ENCODE data around the gene SYVN1.
"Not testable (repeated sequence)": the region's sequence is repeated elsewhere in the genome, so short reads cannot be mapped to it uniquely, and the experiment has no call there.

The SYVN1 gene

GRCh38 chr11:65128182-65129145 lies 5.9 kb downstream of the SYVN1 start:
- peaks cover 75% of the 10 kb centered on the region for H3K36me3 Mint-ChIP-seq (ENCODE audit: insufficient read depth)
- no peak for ATAC-seq (replicated peaks)
- no peak overlapping the region for H3K4me3 Mint-ChIP-seq
- H3K27me3 Mint-ChIP-seq: no peaks in the 10 kb centered on the region
- H3K4me1 Mint-ChIP-seq (ENCODE audit: low read depth in 2 of 2): peaks cover 22 to 24% of the 10 kb centered on the region in 2 donors
- peak overlapping the region in 1 of 2 donors; percentile 55 for H3K27ac Mint-ChIP-seq
- DNase-seq: no peak
- H3K9me3 Mint-ChIP-seq: no peaks in the 10 kb centered on the region

- Mint-ChIP-seq H3K4me1 (ENCODE audit: low read depth in 2 of 2) (peaks cover 17 to 20% of the 10 kb centered on the region in 2 donors), H3K4me3 (no peak overlapping the region), H3K27ac (peak overlapping the region in 1 of 2 donors; percentile 55), H3K9me3 (no peaks in the 10 kb centered on the region), H3K27me3 (no peaks in the 10 kb centered on the region), H3K36me3 (ENCODE audit: insufficient read depth) (peaks cover 75% of the 10 kb centered on the region)
- DNase-seq (no peak), ATAC-seq (replicated peaks) (no peak)
Observed at GRCh38 chr11:65127473-65128181, 6.7 kb downstream of the SYVN1 start.

- no peaks in the 10 kb centered on the region for H3K27me3 Mint-ChIP-seq
- no peaks in the 10 kb centered on the region for H3K9me3 Mint-ChIP-seq
- ATAC-seq (replicated peaks) (no peak), DNase-seq (no peak)
- H3K36me3 Mint-ChIP-seq (ENCODE audit: insufficient read depth): peaks cover 79% of the 10 kb centered on the region
- no peak overlapping the region for H3K4me3 Mint-ChIP-seq
- H3K27ac Mint-ChIP-seq: peak overlapping the region in 1 of 2 donors; percentile 23
- peaks cover 17 to 19% of the 10 kb centered on the region in 2 donors for H3K4me1 Mint-ChIP-seq (ENCODE audit: low read depth in 2 of 2)
Observed at GRCh38 chr11:65126624-65127274, 7.6 kb downstream of the SYVN1 start.

GRCh38 chr11:65125197-65126056 lies 8.9 kb downstream of the SYVN1 start:
- Mint-ChIP-seq H3K4me3 (no peak overlapping the region), H3K27ac (no peak overlapping the region), H3K27me3 (no peaks in the 10 kb centered on the region)

GRCh38 chr11:65124480-65125196 lies 9.7 kb downstream of the SYVN1 start:
- Mint-ChIP-seq H3K4me1 (ENCODE audit: low read depth in 2 of 2) (peaks cover 21 to 25% of the 10 kb centered on the region in 2 donors), H3K27ac (no peak overlapping the region), H3K4me3 (no peak overlapping the region), H3K9me3 (no peaks in the 10 kb centered on the region), H3K27me3 (no peaks in the 10 kb centered on the region), H3K36me3 (ENCODE audit: insufficient read depth) (peaks cover 80% of the 10 kb centered on the region)
- no peak for DNase-seq
- no peak for ATAC-seq (replicated peaks)

More at GRCh38 chr11:65125197-65126056, 8.9 kb downstream of the SYVN1 start:
- Mint-ChIP-seq H3K4me1 (ENCODE audit: low read depth in 2 of 2) (peaks cover 22 to 25% of the 10 kb centered on the region in 2 donors), H3K9me3 (no peaks in the 10 kb centered on the region), H3K36me3 (ENCODE audit: insufficient read depth) (peaks cover 79% of the 10 kb centered on the region)
- DNase-seq (no peak), ATAC-seq (replicated peaks) (no peak)

- H3K9me3 Mint-ChIP-seq: no peaks in the 10 kb centered on the region
- H3K27ac Mint-ChIP-seq: peak within 1 kb of the TSS; percentile 99 to 100
- peaks cover 28 to 32% of the 10 kb centered on the region in 2 donors for H3K4me1 Mint-ChIP-seq (ENCODE audit: low read depth in 2 of 2)
- H3K36me3 Mint-ChIP-seq (ENCODE audit: insufficient read depth): peaks cover 80% of the 10 kb centered on the region
- peak; percentile 98 for DNase-seq
- H3K27me3 Mint-ChIP-seq: no peaks in the 10 kb centered on the region
- peak within 1 kb of the TSS; percentile 98 to 99 for H3K4me3 Mint-ChIP-seq
- peak; percentile 76 for ATAC-seq (replicated peaks)
Observed at GRCh38 chr11:65121865-65122696, 12.2 kb downstream of the SYVN1 start, which contains the start of the genes FAU and MRPL49. FAU (minus strand) TSS chr11:65122134; CDS start chr11:65121813, 321 bp downstream. MRPL49 (plus strand) TSS chr11:65122321; CDS start chr11:65122347, 26 bp downstream.

GRCh38 chr11:65121447-65121864 lies 12.9 kb downstream of the SYVN1 start:
- H3K4me3 Mint-ChIP-seq: peak overlapping the region; percentile 98 to 99
- peak overlapping the region; percentile 99 to 100 for H3K27ac Mint-ChIP-seq
- H3K4me1 Mint-ChIP-seq (ENCODE audit: low read depth in 2 of 2): peaks cover 32 to 36% of the 10 kb centered on the region in 2 donors
- ATAC-seq (replicated peaks) (no peak), DNase-seq (peak in 1 of 3 experiments; percentile 28)
- H3K27me3 Mint-ChIP-seq: no peaks in the 10 kb centered on the region
- H3K36me3 Mint-ChIP-seq (ENCODE audit: insufficient read depth): peaks cover 79% of the 10 kb centered on the region
- H3K9me3 Mint-ChIP-seq: no peaks in the 10 kb centered on the region

- peak overlapping the region; percentile 99 to 100 for H3K27ac Mint-ChIP-seq
- H3K9me3 Mint-ChIP-seq: no peaks in the 10 kb centered on the region
- peaks cover 78% of the 10 kb centered on the region for H3K36me3 Mint-ChIP-seq (ENCODE audit: insufficient read depth)
- H3K27me3 Mint-ChIP-seq: no peaks in the 10 kb centered on the region
- H3K4me3 Mint-ChIP-seq: peak overlapping the region; percentile 98 to 99
- H3K4me1 Mint-ChIP-seq (ENCODE audit: low read depth in 2 of 2): peaks cover 32 to 41% of the 10 kb centered on the region in 2 donors
- ATAC-seq (replicated peaks): no peak
- DNase-seq: no peak
Observed at GRCh38 chr11:65120831-65121230, 13.5 kb downstream of the SYVN1 start.

- Mint-ChIP-seq H3K4me3 (peak overlapping the region in 1 of 2 donors; percentile 25), H3K36me3 (ENCODE audit: insufficient read depth) (peaks cover 82% of the 10 kb centered on the region), H3K9me3 (no peaks in the 10 kb centered on the region), H3K4me1 (ENCODE audit: low read depth in 2 of 2) (peaks cover 32 to 45% of the 10 kb centered on the region in 2 donors), H3K27ac (no peak overlapping the region), H3K27me3 (no peaks in the 10 kb centered on the region)
- ATAC-seq (replicated peaks): no peak
- no peak for DNase-seq
Observed at GRCh38 chr11:65119670-65119995, 14.7 kb downstream of the SYVN1 start.

- peaks cover 77% of the 10 kb centered on the region for H3K36me3 Mint-ChIP-seq (ENCODE audit: insufficient read depth)
- ATAC-seq (replicated peaks); DNase-seq; H3K27me3 Mint-ChIP-seq; H3K9me3 Mint-ChIP-seq: not testable (repeated sequence)
- peak overlapping the region; percentile 86 to 97 for H3K27ac Mint-ChIP-seq
- peaks cover 28 to 41% of the 10 kb centered on the region in 2 donors for H3K4me1 Mint-ChIP-seq (ENCODE audit: low read depth in 2 of 2)
- H3K4me3 Mint-ChIP-seq: peak overlapping the region in 1 of 2 donors; percentile 25
Observed at GRCh38 chr11:65118891-65119669, 15.2 kb downstream of the SYVN1 start.
